ENCODE data around the gene TEP1.
"Not testable (repeated sequence)": the region's sequence is repeated elsewhere in the genome, so short reads cannot be mapped to it uniquely, and the experiment has no call there.

GRCh38 chr14:20341032-20341431, 72.3 kb downstream of the TEP1 start:
- TF ChIP-seq CTCF (IDR thresholded peaks at IDR 0.05; ENCODE audit: low read depth, low read length); EZH2phosphoT487 (IDR thresholded peaks at IDR 0.05; ENCODE audit: low read depth): not testable (repeated sequence)

Data from OCI-LY3 (cell line).